A549 (cell line): ENCODE results near the gene CATSPERZ. TPM values are rescaled to one million over a fixed set of nuclear protein-coding genes. Genes with fewer than 3 reads are reported as not detected.

Experiments used
- ATAC-seq, 2 experiments: fragments of 200-7000 bp in 1 of 2; fragments of >200 bp in 1 of 2; cut with Nextera tagmentation in 1 of 2; cut with Tn5 transposase in 1 of 2; 3 replicates each; pipeline versions ENCODE4 v1.8.0 to v1.9.1; 2018 to 2020; ENCODE audit warnings: mild to moderate bottlenecking in 1 of 2, moderate library complexity in 1 of 2
- CTCF ChIA-PET: fragments of 300-600 bp; sonication (Branson Sonifier 250); formaldehyde crosslinking; extraction: SDS; loops from one replicate; lab custom pipeline; 2021; ENCODE audit warnings: antibody characterized with exemption, inconsistent platforms; lab: Yijun Ruan, JAX
- POLR2A ChIA-PET: fragments of 350-600 bp; formaldehyde crosslinking; extraction: SDS; loops from one replicate; lab custom pipeline; 2021; ENCODE audit warnings: antibody characterized with exemption, inconsistent platforms; lab: Yijun Ruan, JAX
- DNase-seq, 2 experiments: peaks; one replicate each; pipeline versions ENCODE4 v3.0.0 to v3.0.0-alpha.2; 2011 to 2016; ENCODE audit warnings: low read depth in 1 of 2, low spot score in 1 of 2
- FAIRE-seq: peaks from 2 replicates; lab custom pipeline; 2011; peaks lifted over from hg19 to GRCh38; lab: Jason Lieb, UNC
- H3K27ac ChIP-seq, 2 experiments: fragments of >200 bp; sonication (Bioruptor Twin); formaldehyde crosslinking; 3 replicates each; pipeline ENCODE4 v1.5.1; 2016 to 2017
- H3K4me1 ChIP-seq: fragments of >200 bp; sonication (Bioruptor Twin); formaldehyde crosslinking; 3 replicates; pipeline ENCODE4 v1.6.1; 2016
- H3K4me2 ChIP-seq: fragments of >200 bp; sonication (Bioruptor Twin); formaldehyde crosslinking; 3 replicates; pipeline ENCODE4 v1.6.1; 2016
- H3K4me3 ChIP-seq: fragments of >200 bp; sonication (Bioruptor Twin); formaldehyde crosslinking; 3 replicates; pipeline ENCODE4 v1.5.1; 2016
- H3K9me3 ChIP-seq: fragments of >200 bp; sonication (Bioruptor Twin); formaldehyde crosslinking; 3 replicates; pipeline ENCODE4 v1.6.1; 2016
- ATOH8 ChIP-seq: fragments of 250-450 bp; sonication (Bioruptor Pico); IDR thresholded peaks from 2 replicates; pipeline ENCODE4 v1.5.0; 2020; ENCODE audit warnings: low read depth, mild to moderate bottlenecking, moderate library complexity
- BCL3 ChIP-seq: fragments of >200 bp; sonication (Bioruptor Twin); formaldehyde crosslinking; IDR thresholded peaks from 3 replicates; pipeline ENCODE4 v1.6.1; 2016
- BHLHE40 ChIP-seq: IDR thresholded peaks from 2 replicates; pipeline ENCODE4 v1.6.1; 2012; ENCODE audit warnings: low read depth, low read length, inconsistent platforms
- CTCF ChIP-seq: fragments of >200 bp; sonication (Bioruptor Twin); formaldehyde crosslinking; IDR thresholded peaks from 3 replicates; pipeline ENCODE4 v1.5.1; 2016
- EHMT2 ChIP-seq: fragments of 200-600 bp; sonication (generic); IDR thresholded peaks from 2 replicates; pipeline ENCODE4 v1.6.1; 2016; ENCODE audit warnings: antibody characterized with exemption, low read depth, mild to moderate bottlenecking, moderate library complexity
- ELK1 ChIP-seq: fragments of 150-350 bp; IDR thresholded peaks from 2 replicates; pipeline ENCODE4 v1.6.1; 2014; ENCODE audit warnings: low read depth, mild to moderate bottlenecking, low read length
- ESRRA ChIP-seq: fragments of 150-350 bp; IDR thresholded peaks from 2 replicates; pipeline ENCODE4 v1.6.1; 2014; ENCODE audit warnings: mild to moderate bottlenecking, low read length, borderline replicate concordance
- FOSL2 ChIP-seq, 2 experiments: fragments of 450-650 bp in 1 of 2; fragments of >200 bp in 1 of 2; sonication (Bioruptor Twin) in 1 of 2; formaldehyde crosslinking; IDR thresholded peaks; 2 replicates each; pipeline versions ENCODE4 v1.5.0 to v1.6.1; 2016 to 2020; ENCODE audit warnings: mild to moderate bottlenecking in 1 of 2, moderate library complexity in 1 of 2
- GATA3 ChIP-seq: IDR thresholded peaks from 2 replicates; pipeline ENCODE4 v1.6.1; 2012; ENCODE audit warnings: borderline replicate concordance
- HMGXB4 ChIP-seq: fragments of 250-450 bp; sonication (Bioruptor Pico); IDR thresholded peaks from 2 replicates; pipeline ENCODE4 v1.5.0; 2021; ENCODE audit warnings: mild to moderate bottlenecking, moderate library complexity, borderline replicate concordance
- HOXA7 ChIP-seq: fragments of 250-450 bp; sonication (Bioruptor Pico); IDR thresholded peaks from 2 replicates; pipeline ENCODE4 v1.5.0; 2020; ENCODE audit warnings: mild to moderate bottlenecking, moderate library complexity
- HOXB5 ChIP-seq: fragments of 250-450 bp; sonication (Bioruptor Pico); IDR thresholded peaks from 2 replicates; pipeline ENCODE4 v1.5.0; 2020; ENCODE audit warnings: mild to moderate bottlenecking, moderate library complexity
- KDM5A ChIP-seq: fragments of 200-600 bp; sonication (generic); IDR thresholded peaks from 2 replicates; pipeline ENCODE4 v1.6.1; 2016; ENCODE audit warnings: antibody characterized with exemption, mild to moderate bottlenecking
- MAZ ChIP-seq: fragments of 150-350 bp; IDR thresholded peaks from 2 replicates; pipeline ENCODE4 v1.6.1; 2014; ENCODE audit warnings: antibody characterized with exemption, low read depth, low read length, borderline replicate concordance
- NFE2L2 ChIP-seq: fragments of 150-350 bp; conservative IDR thresholded peaks from 2 replicates; pipeline ENCODE4 v1.6.1; 2014; ENCODE audit warnings: low read length
- NR3C1 ChIP-seq: fragments of >200 bp; sonication (Bioruptor Twin); formaldehyde crosslinking; IDR thresholded peaks from 3 replicates; pipeline ENCODE4 v1.6.1; 2017
- REST ChIP-seq: fragments of 200-600 bp; sonication (generic); IDR thresholded peaks from 2 replicates; pipeline ENCODE4 v1.6.1; 2016; ENCODE audit warnings: antibody characterized with exemption, mild to moderate bottlenecking, moderate library complexity
- ZFP36 ChIP-seq: fragments of 450-650 bp; IDR thresholded peaks from 2 replicates; pipeline ENCODE4 v1.6.1; 2014; ENCODE audit warnings: borderline replicate concordance; ENCODE audit not compliant: partially characterized antibody
- ZNF302 ChIP-seq: fragments of 250-450 bp; sonication (Bioruptor Pico); IDR thresholded peaks from 2 replicates; pipeline ENCODE4 v1.9.0; 2021; ENCODE audit warnings: inconsistent platforms, mild to moderate bottlenecking, moderate library complexity
- WGBS: methylation state at CpG from one replicate; pipeline ENCODE4 v1.1.6; 2017; ENCODE audit errors: missing lambda C conversion rate; 5-methylcytosine and 5-hydroxymethylcytosine counted together
- polyA plus RNA-seq, 4 experiments: library from polyadenylated mRNA; depleted of rRNA in 3 of 4; stranded (reverse); fragments of >200 nt; fragmentation: RNase III in 1 of 4; extraction: RNeasy Plus Mini Kit Qiagen cat#74134 plus additional on column Dnase treatment in 1 of 4; gene quantifications; 2 replicates in 3 of 4; 3 replicates in 1 of 4; pipeline ENCODE4 v1.2.3, GENCODE V29; 2011 to 2017

Gene CATSPERZ
- polyA plus RNA-seq, 2 of the 4 experiments (the other 2 are of a cell fraction), result 1.9 to 3.4 TPM

- Histone ChIP-seq H3K27ac (no peak overlapping the region), H3K9me3 (no peaks in the 10 kb centered on the region), H3K4me2 (no peak overlapping the region), H3K4me3 (no peak overlapping the region), H3K4me1 (peaks cover 13% of the 10 kb centered on the region)
- FAIRE-seq (no peak), DNase-seq (no peak), ATAC-seq (no peak)
- ChIA-PET POLR2A (interaction anchor here (1.7 kb wide), 1 partner anchor 41 kb away, joined by 6 read pairs; no protein-coding TSS in a partner anchor), CTCF (interaction anchor here (1.0 to 16.0 kb wide), 7 partner anchors 8 to 91 kb away, joined by 3 to 220 read pairs (median 4); partner anchors contain the start of genes CATSPERZ, ESRRA, PLCB3 and PPP1R14B)
- WGBS, result 89% methylated on average over 7 of the region's 8 CpGs
- TF ChIP-seq MAZ, result no peak
- no peak for TF ChIP-seq BCL3
- TF ChIP-seq ZFP36, result no peak
- no peak for TF ChIP-seq CTCF
- no peak for TF ChIP-seq NFE2L2
- TF ChIP-seq GATA3, result no peak
- no peak for TF ChIP-seq ZNF302 (CRISPR knock-in tag)
- no peak for TF ChIP-seq HOXA7 (CRISPR knock-in tag)
- TF ChIP-seq BHLHE40, result no peak
- no peak for TF ChIP-seq KDM5A
- no peak for TF ChIP-seq HOXB5 (CRISPR knock-in tag)
- no peak for TF ChIP-seq HMGXB4
- TF ChIP-seq NR3C1, result no peak
- TF ChIP-seq ESRRA, result no peak
- no peak for TF ChIP-seq EHMT2
- TF ChIP-seq ELK1, result no peak
- TF ChIP-seq REST, result no peak
- no peak for TF ChIP-seq FOSL2 (IDR thresholded peaks at IDR 0.05)
- no peak for TF ChIP-seq FOSL2 (CRISPR knock-in tag; IDR thresholded peaks at IDR 0.05)
- TF ChIP-seq ATOH8, result no peak
Observed at GRCh38 chr11:64263947-64264317, 36.2 kb upstream of the CATSPERZ start.
